Umbilical cord (tissue), 2 donors: ENCODE measurements around the gene CDKAL1. TPM values are rescaled to one million over a fixed set of nuclear protein-coding genes. Genes with fewer than 3 reads are reported as not detected.
"Not testable (repeated sequence)": the region's sequence is repeated elsewhere in the genome, so short reads cannot be mapped to it uniquely, and the experiment has no call there.

ENCODE experiments used
- DNase-seq: peaks from one replicate; pipeline ENCODE4 v3.0.0-alpha.2; 2015; ENCODE audit warnings: low spot score
- total RNA-seq: library from RNA; depleted of rRNA; stranded (reverse); fragments of >200 nt; gene quantifications from one replicate; pipeline ENCODE4 v1.2.3, GENCODE V29; 2014; ENCODE audit warnings: low replicate concordance; ENCODE audit not compliant: insufficient read depth

The CDKAL1 gene
- total RNA-seq, 1 donor from 2014 or later: 24.6 TPM

GRCh38 chr6:21167790-21168189, 633.5 kb downstream of the CDKAL1 start:
- DNase-seq: peak; percentile 58

GRCh38 chr6:21171801-21172200, 637.5 kb downstream of the CDKAL1 start:
- DNase-seq: no peak

GRCh38 chr6:21173031-21173430, 638.8 kb downstream of the CDKAL1 start:
- no peak for DNase-seq

- DNase-seq: no peak
Observed at GRCh38 chr6:21173678-21174077, 639.4 kb downstream of the CDKAL1 start.

GRCh38 chr6:21176197-21176596, 641.9 kb downstream of the CDKAL1 start:
- DNase-seq: no peak

- DNase-seq: no peak
Observed at GRCh38 chr6:21180155-21180554, 645.9 kb downstream of the CDKAL1 start.

- DNase-seq: no peak
Observed at GRCh38 chr6:21180800-21181337, 646.6 kb downstream of the CDKAL1 start.

GRCh38 chr6:21181866-21182265, 647.6 kb downstream of the CDKAL1 start:
- DNase-seq: no peak

GRCh38 chr6:21182589-21182988, 648.3 kb downstream of the CDKAL1 start:
- no peak for DNase-seq

- no peak for DNase-seq
Observed at GRCh38 chr6:21185861-21186478, 651.7 kb downstream of the CDKAL1 start.

- no peak for DNase-seq
Observed at GRCh38 chr6:21186479-21187055, 652.3 kb downstream of the CDKAL1 start.

GRCh38 chr6:21187485-21187884, 653.2 kb downstream of the CDKAL1 start:
- no peak for DNase-seq

GRCh38 chr6:21188505-21189223, 654.4 kb downstream of the CDKAL1 start:
- no peak for DNase-seq

- peak; percentile 24 for DNase-seq
Observed at GRCh38 chr6:21189759-21190158, 655.5 kb downstream of the CDKAL1 start.

GRCh38 chr6:21190701-21191100, 656.4 kb downstream of the CDKAL1 start:
- DNase-seq: no peak

- no peak for DNase-seq
Observed at GRCh38 chr6:21193790-21194475, 659.7 kb downstream of the CDKAL1 start.

- DNase-seq: not testable (repeated sequence)
Observed at GRCh38 chr6:21195301-21195700, 661.0 kb downstream of the CDKAL1 start.

- DNase-seq: no peak
Observed at GRCh38 chr6:21198032-21198640, 663.9 kb downstream of the CDKAL1 start.

- no peak for DNase-seq
Observed at GRCh38 chr6:21199262-21199661, 665.0 kb downstream of the CDKAL1 start.

GRCh38 chr6:21200134-21200870, 666.0 kb downstream of the CDKAL1 start:
- DNase-seq: no peak

- no peak for DNase-seq
Observed at GRCh38 chr6:21201187-21201586, 666.9 kb downstream of the CDKAL1 start.
